Transverse colon (tissue), 4 donors: ENCODE results near the gene KAT6B.

ENCODE experiments used
- CTCF ChIP-seq, 5 experiments: fragments of 200-600 bp in 3 of 5; fragments of 450-650 bp in 2 of 5; sonication (generic) in 3 of 5; IDR thresholded peaks; 1 replicate in 2 of 5; 2 replicates in 3 of 5; pipeline ENCODE4 v1.5.1; 2016 to 2017; ENCODE audit warnings: antibody characterized with exemption in 5 of 5, inconsistent platforms in 3 of 5, mild to moderate bottlenecking in 2 of 5, moderate library complexity in 1 of 5
- EP300 ChIP-seq: sonication (generic); formaldehyde crosslinking; IDR thresholded peaks from one replicate; pipeline ENCODE4 v1.6.1; 2017; ENCODE audit warnings: antibody characterized with exemption, low read depth
- POLR2A ChIP-seq: fragments of 450-650 bp; IDR thresholded peaks from one replicate; pipeline ENCODE4 v1.6.1; 2016; ENCODE audit warnings: antibody characterized with exemption, mild to moderate bottlenecking, moderate library complexity
- POLR2AphosphoS5 ChIP-seq, 3 donors: sonication (generic); formaldehyde crosslinking; IDR thresholded peaks; one replicate each; pipeline ENCODE4 v1.6.1; 2016; ENCODE audit warnings: antibody characterized with exemption in 3 of 3

- no peak for TF ChIP-seq CTCF (IDR thresholded peaks at IDR 0.05)
- no peak for TF ChIP-seq POLR2A
- no peak for TF ChIP-seq POLR2AphosphoS5 (IDR thresholded peaks at IDR 0.05)
- no peak for TF ChIP-seq EP300
These were observed 205.7 kb downstream of the KAT6B start for GRCh38 chr10:75032119-75032518.
